GM10248 (cell line): ENCODE measurements around the gene PDCD1LG2.
"Not testable (repeated sequence)": the region's sequence is repeated elsewhere in the genome, so short reads cannot be mapped to it uniquely, and the experiment has no call there.

ENCODE experiments used
- CTCF ChIA-PET: fragments of 300-600 bp; sonication (Branson Sonifier 250); formaldehyde crosslinking; extraction: SDS; loops from one replicate; lab custom pipeline; 2021; ENCODE audit warnings: antibody characterized with exemption; lab: Yijun Ruan, JAX
- POLR2A ChIA-PET: fragments of 350-650 bp; sonication (Branson Sonifier 250); formaldehyde crosslinking; extraction: SDS; loops from one replicate; lab custom pipeline; 2020; ENCODE audit warnings: antibody characterized with exemption; lab: Yijun Ruan, JAX
- DNase-seq: peaks from one replicate; pipeline ENCODE4 v3.0.0; 2012; ENCODE audit errors: extremely low spot score
- CTCF ChIP-seq: IDR thresholded peaks from 2 replicates; pipeline ENCODE4 v1.5.1; 2012; ENCODE audit warnings: mild to moderate bottlenecking, low read depth; ENCODE audit errors: extremely low read depth, missing control alignments, control extremely low read depth

PDCD1LG2 gene

GRCh38 chr9:5578018-5578697, 67.8 kb downstream of the PDCD1LG2 start:
- no peak for TF ChIP-seq CTCF
- POLR2A ChIA-PET: no interaction called here

GRCh38 chr9:5578698-5579085, 68.4 kb downstream of the PDCD1LG2 start:
- no peak for DNase-seq
- TF ChIP-seq CTCF: no peak
- ChIA-PET POLR2A (no interaction called here), CTCF (interaction anchor here (0.8 to 2.1 kb wide), 4 partner anchors 11 to 128 kb away, joined by 3 to 8 read pairs (median 4); partner anchors contain the start of gene CD274)

More at GRCh38 chr9:5578018-5578697, 67.8 kb downstream of the PDCD1LG2 start:
- CTCF ChIA-PET: interaction anchor here (0.8 to 2.1 kb wide), 4 partner anchors 11 to 128 kb away, joined by 3 to 8 read pairs (median 4); partner anchors contain the start of gene CD274
- no peak for DNase-seq

- no peak for DNase-seq
- ChIA-PET CTCF (interaction anchor here (1.0 to 2.3 kb wide), 4 partner anchors 10 to 22 kb away, joined by 3 to 9 read pairs (median 4); no protein-coding TSS in a partner anchor), POLR2A (no interaction called here)
- TF ChIP-seq CTCF: no peak
Observed at GRCh38 chr9:5579881-5580280, 69.5 kb downstream of the PDCD1LG2 start.

GRCh38 chr9:5580650-5581049, 70.3 kb downstream of the PDCD1LG2 start:
- no peak for DNase-seq
- TF ChIP-seq CTCF: no peak
- POLR2A ChIA-PET: no interaction called here
- CTCF ChIA-PET: interaction anchor here (1.0 to 2.3 kb wide), 3 partner anchors 9 to 23 kb away, joined by 3 to 9 read pairs (median 4); no protein-coding TSS in a partner anchor

- POLR2A ChIA-PET: interaction anchor here (2.0 kb wide), 1 partner anchor 124 kb away, joined by 8 read pairs; no protein-coding TSS in a partner anchor
- CTCF ChIA-PET: interaction anchor here (1.2 to 3.1 kb wide), 6 partner anchors 8 to 131 kb away, joined by 3 to 18 read pairs (median 10); partner anchors contain the start of gene CD274
- not testable (repeated sequence) for DNase-seq
Observed at GRCh38 chr9:5581706-5582105, 71.4 kb downstream of the PDCD1LG2 start.

- ChIA-PET POLR2A (interaction anchor here (0.5 to 2.0 kb wide), 9 partner anchors 13 to 262 kb away, joined by 3 to 10 read pairs (median 4); partner anchors contain the start of gene CD274), CTCF (interaction anchor here (0.8 to 3.1 kb wide), 20 partner anchors 13 to 823 kb away, joined by 3 to 18 read pairs (median 4); partner anchors contain the start of genes CD274 and JAK2)
- no peak for TF ChIP-seq CTCF
- peak; percentile 49 for DNase-seq
Observed at GRCh38 chr9:5582835-5583195, 72.5 kb downstream of the PDCD1LG2 start.
